ENCODE measurements around the gene KCNK15. TPM values are rescaled to one million over a fixed set of nuclear protein-coding genes. Genes with fewer than 3 reads are reported as not detected.
A peak's percentile ranks its signal among the peaks of the same experiment; 100 is the strongest.

KCNK15 gene
- total and polyA plus RNA-seq, 10 donors: 0.06 to 0.92 (median 0.26) TPM; not detected in 3

GRCh38 chr20:44709797-44710196, 35.9 kb upstream of the KCNK15 start:
- Histone ChIP-seq H3K9me3 (no peaks in the 10 kb centered on the region), H3K4me1 (peaks cover 0 to 9% (median 6%) of the 10 kb centered on the region in 6 donors), H3K27me3 (replicated peaks in 1 of 7) (no peaks in the 10 kb centered on the region), H3K36me3 (no peaks in the 10 kb centered on the region), H3K27ac (no peak overlapping the region), H3K4me3 (no peak overlapping the region)
- intact Hi-C loops (cut with DNase I; ENCODE audit: low total_unique reads): no loop called here
- DNase-seq: no peak
- TF ChIP-seq POLR2AphosphoS5 (IDR thresholded peaks at IDR 0.05) (no peak), CTCF (IDR thresholded peaks at IDR 0.05 in 8 of 11, conservative IDR thresholded peaks at IDR 0.05 in 3 of 11) (no peak), POLR2A (IDR thresholded peaks at IDR 0.05) (no peak)
- 90 to 96% (median 95%) methylated on average over 9 of the region's 9 CpGs for WGBS, 5 donors

- Histone ChIP-seq H3K27ac (no peak overlapping the region), H3K4me1 (peaks cover 0 to 18% (median 8%) of the 10 kb centered on the region in 6 donors), H3K36me3 (no peaks in the 10 kb centered on the region), H3K9me3 (no peaks in the 10 kb centered on the region), H3K4me3 (no peak overlapping the region), H3K27me3 (replicated peaks in 1 of 7) (no peaks in the 10 kb centered on the region)
- intact Hi-C loops (cut with DNase I; ENCODE audit: low total_unique reads): no loop called here
- TF ChIP-seq CTCF (IDR thresholded peaks at IDR 0.05 in 8 of 11, conservative IDR thresholded peaks at IDR 0.05 in 3 of 11) (no peak), POLR2A (IDR thresholded peaks at IDR 0.05) (no peak), POLR2AphosphoS5 (IDR thresholded peaks at IDR 0.05) (no peak)
- 79 to 86% (median 85%) methylated on average over 5 to 8 of the region's 8 CpGs for WGBS, 5 donors
- no peak for DNase-seq
Observed at GRCh38 chr20:44711237-44711636, 34.4 kb upstream of the KCNK15 start.

- Histone ChIP-seq H3K36me3 (no peaks in the 10 kb centered on the region), H3K27ac (peak overlapping the region in 3 of 8 donors; percentile 20 to 57 (median 23)), H3K9me3 (no peaks in the 10 kb centered on the region), H3K4me1 (peaks cover 0 to 18% (median 8%) of the 10 kb centered on the region in 6 donors), H3K27me3 (replicated peaks in 1 of 7) (no peaks in the 10 kb centered on the region), H3K4me3 (no peak overlapping the region)
- WGBS, 5 donors: 64 to 80% (median 70%) methylated on average over 11 to 13 of the region's 13 CpGs
- TF ChIP-seq CTCF (IDR thresholded peaks at IDR 0.05 in 8 of 11, conservative IDR thresholded peaks at IDR 0.05 in 3 of 11): no peak
- TF ChIP-seq POLR2AphosphoS5 (IDR thresholded peaks at IDR 0.05): peak in 1 of 3 donors; percentile 28
- intact Hi-C loops (cut with DNase I; ENCODE audit: low total_unique reads): no loop called here
- DNase-seq: no peak
Observed at GRCh38 chr20:44714102-44714700, 31.5 kb upstream of the KCNK15 start.

- Histone ChIP-seq H3K9me3 (no peaks in the 10 kb centered on the region), H3K4me1 (peaks cover 0 to 18% (median 8%) of the 10 kb centered on the region in 6 donors), H3K27ac (peak within 1 kb of the TSS in 3 of 8 donors; percentile 20 to 57 (median 23)), H3K36me3 (no peaks in the 10 kb centered on the region), H3K27me3 (replicated peaks in 1 of 7) (no peaks in the 10 kb centered on the region), H3K4me3 (no peak within 1 kb of the TSS)
- 39 to 63% (median 49%) methylated on average over 19 to 28 of the region's 28 CpGs for WGBS, 5 donors
- peak; percentile 6 to 59 (median 56) for TF ChIP-seq POLR2AphosphoS5 (IDR thresholded peaks at IDR 0.05)
- TF ChIP-seq CTCF (IDR thresholded peaks at IDR 0.05 in 8 of 11, conservative IDR thresholded peaks at IDR 0.05 in 3 of 11): no peak
- DNase-seq: peak; percentile 85
- intact Hi-C loops (cut with DNase I; ENCODE audit: low total_unique reads): no loop called here
Observed at GRCh38 chr20:44714701-44715498, 30.8 kb upstream of the KCNK15 start, which contains the start of gene CCN5. TSS of gene CCN5 (plus strand) at chr20:44715369. CDS start at chr20:44715391, 22 bp downstream.
